Measurements from ENCODE around the gene HEXB.

The HEXB gene

GRCh38 chr5:74761241-74761640 is 76.2 kb downstream of the HEXB start:
- DNase-seq, result no peak

GRCh38 chr5:74762599-74762998 is 77.6 kb downstream of the HEXB start:
- no peak for DNase-seq

- no peak for DNase-seq
These were observed 78.5 kb downstream of the HEXB start for GRCh38 chr5:74763504-74763903.

- no peak for DNase-seq
These were observed 80.2 kb downstream of the HEXB start for GRCh38 chr5:74765201-74765600.

- DNase-seq, result no peak
These were observed 80.9 kb downstream of the HEXB start for GRCh38 chr5:74765929-74766328.

- no peak for DNase-seq
These were observed 81.4 kb downstream of the HEXB start for GRCh38 chr5:74766418-74766848.

GRCh38 chr5:74766849-74767578 is 82.0 kb downstream of the HEXB start, which contains the start of the genes GFM2 and NSA2:
Gene GFM2, minus strand, starts transcription at chr5:74767117. Its CDS starts 3,375 bp downstream, at chr5:74763742.
Gene NSA2, plus strand, starts transcription at chr5:74767249. Its CDS starts 112 bp downstream, at chr5:74767361.
- peak; percentile 49 for DNase-seq

- DNase-seq, result no peak
These were observed 82.5 kb downstream of the HEXB start for GRCh38 chr5:74767579-74767913.
